Activated naive CD8-positive, alpha-beta T cell treated with anti-CD3 and anti-CD28 coated beads, Interleukin-2, amount 50 U/mL, for 16 hours (primary cell): Measurements from ENCODE around the gene QSOX2.

Source experiments
- DNase-seq: peaks from one replicate; pipeline ENCODE4 v3.0.0-alpha.2; 2020; ENCODE audit warnings: low read depth, low spot score

QSOX2 gene

DNA sequence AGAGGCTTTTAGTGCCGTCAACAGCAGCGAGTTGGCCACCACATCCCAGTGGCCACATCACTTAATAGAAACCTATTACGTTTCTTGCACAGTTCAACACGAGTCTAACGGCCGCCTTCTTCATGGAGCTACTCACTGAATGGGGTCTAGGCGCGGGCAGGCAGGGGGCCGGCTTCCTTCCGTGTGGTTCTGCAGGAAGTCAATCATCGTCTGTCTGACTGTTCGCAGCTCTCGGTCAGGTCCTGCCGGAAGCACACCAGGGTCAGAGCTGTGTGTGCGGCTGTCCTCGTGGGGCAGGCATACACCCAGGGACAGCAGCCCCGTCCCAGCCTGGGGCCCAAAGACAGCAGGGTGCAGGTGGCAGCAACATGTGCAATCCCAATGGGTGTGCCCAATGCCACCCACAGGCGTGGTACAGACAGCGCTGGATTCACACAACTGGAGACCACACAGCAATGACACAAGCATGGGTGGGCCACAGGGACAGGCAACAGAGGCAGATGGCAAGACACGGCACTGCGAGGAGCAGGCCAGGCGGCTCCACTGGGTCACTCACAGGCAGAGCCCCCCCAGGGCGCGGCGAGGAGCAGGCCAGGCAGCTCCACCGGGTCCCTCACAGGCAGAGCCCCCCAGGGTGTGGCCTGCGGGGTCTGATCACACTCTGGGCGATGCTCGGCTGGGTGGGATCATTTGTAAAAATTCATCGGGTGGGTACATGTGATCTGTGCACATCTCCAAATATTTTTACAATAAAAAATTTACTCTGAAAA is 21.6 kb downstream of the QSOX2 start:
- DNase-seq: no peak

DNA sequence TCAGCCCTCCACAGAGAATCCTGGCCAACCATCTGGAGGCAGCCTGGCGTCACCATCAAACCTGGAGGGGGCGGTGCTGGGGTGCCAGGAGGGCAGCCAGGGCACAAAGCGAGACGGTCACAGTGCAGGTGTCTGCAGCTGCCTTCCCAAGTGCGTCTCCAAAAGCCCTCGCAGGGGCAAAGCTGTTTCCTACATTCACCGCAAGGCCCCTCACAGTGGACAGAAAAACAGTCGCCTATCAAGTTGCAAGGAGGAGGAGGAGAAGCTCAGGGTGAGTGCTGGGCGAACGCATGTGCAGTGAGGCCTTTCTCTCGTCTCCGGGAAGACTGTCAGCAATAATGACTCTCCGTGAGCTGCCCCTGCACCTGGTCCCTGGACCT is 22.7 kb downstream of the QSOX2 start:
- DNase-seq: no peak

DNA sequence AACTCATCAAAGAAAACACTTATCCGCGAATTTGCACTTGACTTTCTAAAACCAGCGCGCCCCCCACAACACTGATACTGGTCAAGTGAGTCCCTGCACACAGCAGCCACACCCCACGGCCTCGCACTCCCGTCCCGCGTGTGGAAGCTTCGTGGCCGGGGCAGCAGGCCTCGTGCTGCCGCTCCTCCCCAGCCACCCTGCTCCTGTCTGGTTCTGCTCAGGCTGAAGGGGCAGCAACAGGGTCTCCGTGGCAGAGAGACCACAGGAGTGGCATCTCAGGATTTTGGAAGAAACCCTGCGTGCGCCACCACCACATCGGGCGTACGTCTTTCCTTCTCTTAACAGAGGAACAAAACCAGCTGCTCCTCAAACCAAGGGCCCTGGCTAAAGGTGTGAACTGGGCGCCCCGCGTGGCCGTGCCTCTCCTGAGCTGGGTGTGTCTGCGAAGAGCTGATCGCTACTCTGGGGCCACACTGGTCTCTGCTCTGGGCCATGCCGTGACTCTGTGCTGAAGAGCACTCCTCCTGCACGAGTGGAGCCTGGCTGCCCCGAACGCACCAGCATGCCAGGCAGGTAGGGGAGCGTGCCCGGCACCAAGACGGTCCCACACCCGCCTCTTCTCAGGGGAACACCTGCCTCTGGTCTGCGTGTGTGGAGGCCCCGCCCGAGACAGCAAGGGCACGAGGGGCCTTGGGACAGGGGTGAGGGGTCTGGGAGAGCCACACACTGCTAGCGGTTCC is 23.3 kb downstream of the QSOX2 start:
- DNase-seq: no peak

DNA sequence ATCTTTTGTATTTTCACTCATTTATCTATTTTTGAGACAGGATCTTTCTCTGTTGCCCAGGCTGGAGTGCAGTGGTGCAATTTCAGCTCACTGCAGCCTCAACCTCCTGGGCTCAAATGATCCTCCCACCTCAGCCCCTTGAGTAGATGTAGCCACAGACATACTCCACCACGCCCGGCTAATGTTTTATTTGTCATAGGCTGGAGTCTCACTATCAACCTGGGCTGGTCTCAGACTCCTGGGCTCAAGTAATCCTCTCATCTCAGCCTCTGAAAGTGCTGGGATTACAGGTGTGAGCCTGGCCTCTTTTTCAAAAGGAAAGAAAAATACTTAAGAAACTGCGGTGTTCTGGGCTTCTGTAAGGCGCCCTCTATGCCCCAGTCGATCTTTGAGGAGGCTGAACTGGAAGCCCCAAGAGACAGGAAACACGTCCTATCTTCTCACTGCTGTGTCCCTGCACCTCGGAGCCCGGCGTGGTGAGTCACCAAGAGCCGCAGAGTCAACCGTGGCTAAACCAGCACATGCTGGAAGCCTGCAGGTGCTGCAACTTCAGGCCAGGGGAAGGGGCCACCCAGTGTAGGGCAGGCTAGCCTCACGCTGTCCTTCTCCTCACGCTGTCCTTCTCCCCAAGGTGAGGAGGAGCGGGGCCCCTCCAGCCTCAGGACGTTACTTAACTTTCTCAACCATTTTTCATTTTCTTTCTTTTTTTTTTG is 25.4 kb downstream of the QSOX2 start:
- no peak for DNase-seq

DNA sequence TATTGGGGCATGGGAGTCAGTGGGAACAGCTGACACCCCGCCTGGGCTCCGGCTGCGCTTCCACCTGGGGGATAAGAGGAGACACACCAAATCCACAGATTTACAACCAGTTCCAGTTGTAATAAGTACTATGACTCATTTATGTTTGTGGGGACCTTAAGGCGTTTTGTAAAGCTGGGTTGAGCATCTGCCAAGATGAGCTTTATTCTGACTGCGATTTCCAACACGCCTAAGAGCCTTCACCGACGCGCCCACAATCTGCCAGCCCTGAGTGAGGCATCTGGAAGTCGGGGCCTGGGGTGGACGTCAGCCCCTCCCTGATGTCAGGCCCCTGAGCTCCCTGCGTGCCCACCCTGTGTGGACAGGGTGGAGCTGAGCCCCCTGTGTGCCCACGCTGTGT is 26.3 kb downstream of the QSOX2 start:
- no peak for DNase-seq

DNA sequence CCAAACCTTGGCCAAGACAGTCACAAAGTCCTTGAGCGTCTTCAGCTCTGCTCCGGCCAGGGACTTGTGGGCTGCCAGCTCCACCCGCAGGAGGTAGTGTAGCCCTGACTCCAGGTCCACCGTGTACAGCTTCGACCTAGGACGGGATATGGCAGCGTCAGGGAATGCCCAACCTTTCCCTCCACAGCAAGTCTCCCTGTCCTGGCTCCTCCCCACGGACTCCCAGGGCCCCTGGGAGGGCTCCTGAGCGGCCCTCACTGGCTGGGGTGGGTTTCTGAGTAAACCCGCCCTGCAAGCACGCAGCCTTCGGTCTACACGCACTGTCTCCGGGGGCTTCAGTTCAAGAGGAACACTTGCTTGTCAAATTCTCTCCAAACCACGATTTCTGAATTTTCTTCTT is 26.9 kb downstream of the QSOX2 start:
- no peak for DNase-seq

DNA sequence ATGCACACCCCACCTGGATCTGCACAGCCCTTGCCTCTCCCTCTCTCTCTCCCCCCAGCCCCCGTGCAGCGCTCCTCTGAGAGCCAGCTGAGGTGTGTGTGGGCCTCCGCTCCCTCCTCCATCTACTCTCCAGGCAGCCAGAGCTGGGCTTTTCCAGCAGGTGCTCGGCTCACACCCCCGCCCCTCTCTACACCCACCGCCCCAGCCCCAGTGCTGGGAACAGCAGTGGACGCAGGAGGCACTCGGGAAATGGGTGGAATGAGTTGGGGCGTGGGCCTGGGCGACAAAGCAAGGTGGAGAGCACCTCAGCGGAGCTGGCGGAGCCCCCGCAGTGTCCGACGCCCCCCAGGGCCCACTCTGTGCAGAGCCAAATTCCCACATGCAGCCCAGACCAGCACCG is 27.3 kb downstream of the QSOX2 start:
- no peak for DNase-seq

DNA sequence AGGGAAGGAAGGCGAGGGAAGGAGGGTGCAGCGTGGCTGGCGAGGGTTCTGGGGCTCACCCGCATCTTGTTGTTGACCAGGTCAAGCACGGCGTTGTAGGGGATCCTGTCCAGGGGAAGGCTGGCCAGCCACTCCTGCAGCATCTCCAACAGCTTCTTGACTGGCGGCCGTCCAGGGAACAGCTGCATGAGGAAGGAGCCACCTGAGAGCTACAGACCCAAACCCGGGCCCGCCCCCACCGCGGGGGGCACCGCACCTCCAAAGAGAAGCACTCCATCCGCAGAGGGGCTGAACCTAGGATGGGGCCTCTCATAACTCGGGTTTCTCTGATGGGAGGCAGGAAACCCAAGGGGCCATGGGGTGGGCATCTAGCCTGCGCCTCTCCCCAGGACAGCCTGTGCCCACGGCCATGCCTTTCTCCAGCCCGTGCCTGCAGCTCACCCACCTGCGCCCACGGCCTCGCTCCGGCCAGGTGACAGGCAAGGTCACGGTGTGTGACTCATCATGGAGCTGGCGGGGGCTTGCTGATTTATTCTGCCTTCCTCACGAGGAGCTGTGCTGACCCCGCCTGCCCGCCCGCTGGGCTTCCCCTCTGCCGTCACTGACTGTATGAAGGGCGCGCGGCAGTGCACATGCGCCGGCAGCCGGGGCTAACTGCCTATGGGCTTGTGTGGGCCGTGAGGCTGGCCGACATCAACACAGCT is 28.9 kb downstream of the QSOX2 start:
- DNase-seq: no peak

DNA sequence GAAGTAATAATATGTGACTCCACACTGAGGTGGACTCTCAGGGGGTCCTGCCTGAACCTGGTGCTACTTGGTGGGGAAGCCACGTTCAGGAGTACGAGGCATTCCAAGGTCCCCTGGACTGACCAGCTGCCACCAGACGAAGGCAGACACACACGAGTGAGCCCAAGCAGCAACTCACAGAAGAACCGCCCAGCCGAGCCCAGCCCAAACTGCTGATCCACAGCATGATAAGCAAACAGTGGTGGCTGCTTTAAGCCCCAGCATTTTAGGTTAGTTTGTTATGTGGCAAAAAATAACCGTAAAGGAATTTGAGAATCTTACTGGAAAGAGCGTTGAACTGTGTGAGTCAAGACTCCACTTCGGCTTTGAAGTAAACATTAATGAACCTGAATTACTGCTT is 31.9 kb downstream of the QSOX2 start:
- DNase-seq: no peak

DNA sequence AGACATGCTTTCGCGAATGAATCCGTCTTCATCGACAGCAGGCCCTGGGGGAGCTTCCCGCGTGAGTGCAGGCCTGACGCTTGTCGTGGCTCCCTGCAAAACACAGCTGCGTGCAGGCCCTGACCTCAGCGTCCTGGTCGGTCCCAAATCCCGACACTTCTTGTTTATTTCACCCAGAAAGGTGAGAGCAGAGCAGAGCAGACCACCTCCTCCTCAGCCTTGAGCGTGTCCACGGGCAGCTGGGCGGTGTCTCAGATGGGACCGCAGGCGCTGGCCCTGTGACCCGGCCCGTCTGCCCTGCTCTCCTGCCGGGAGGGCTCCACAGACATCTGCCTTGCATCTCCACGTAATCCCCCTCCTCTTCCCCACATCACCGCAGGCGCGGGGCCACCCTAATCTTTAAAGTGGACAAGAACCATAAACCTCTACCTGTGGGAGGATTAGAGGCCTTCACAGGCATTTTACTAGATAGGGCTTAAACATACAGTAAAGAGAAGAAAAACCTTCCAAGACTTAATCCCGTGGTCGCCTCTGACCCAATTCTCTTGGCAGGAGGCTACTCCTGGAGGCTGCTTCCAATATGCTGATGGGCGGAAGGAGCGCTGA is 33.2 kb downstream of the QSOX2 start:
- DNase-seq: no peak

DNA sequence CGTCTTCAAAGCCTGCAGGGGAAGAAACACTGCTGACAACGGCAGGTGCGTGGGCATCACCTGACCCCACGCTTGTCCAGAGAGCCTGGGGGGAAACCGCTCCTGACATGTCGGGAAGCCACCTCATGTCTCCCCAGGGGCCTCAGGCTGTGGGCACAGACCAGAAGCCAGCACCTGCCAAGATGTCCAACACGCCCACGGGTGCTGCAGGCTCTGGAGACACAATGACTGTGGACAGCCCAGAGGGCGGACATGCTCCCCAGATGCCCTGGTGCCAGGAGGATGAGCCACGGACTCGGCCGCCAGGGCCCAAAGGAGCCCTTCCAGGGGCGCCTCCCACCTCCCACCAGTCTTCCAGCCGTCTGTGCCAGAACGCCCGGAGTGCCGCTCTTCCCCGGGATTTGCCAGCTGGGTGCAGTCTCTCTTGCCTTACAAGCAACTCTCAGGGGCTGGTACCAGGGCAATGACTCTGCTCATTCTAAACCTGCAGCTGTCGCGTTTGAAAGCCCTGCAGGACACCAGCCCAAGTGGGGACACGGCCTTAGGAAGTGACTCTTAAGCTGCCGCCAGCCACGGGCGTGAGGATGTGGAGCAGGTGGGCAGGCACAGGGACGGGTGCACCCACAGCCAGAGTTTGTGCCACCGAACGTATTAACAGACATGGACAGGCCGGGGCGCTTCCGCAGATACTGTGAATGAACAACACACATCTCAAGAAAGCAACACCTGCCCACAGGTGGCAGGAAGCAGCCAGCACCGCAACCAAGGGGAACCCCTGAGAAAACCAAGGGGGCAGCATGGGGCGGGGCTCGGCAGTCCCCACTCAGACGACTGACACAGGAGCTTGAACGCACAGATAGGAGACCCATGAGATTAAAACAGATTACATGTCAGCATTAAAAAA is 33.9 kb downstream of the QSOX2 start:
- DNase-seq: no peak

DNA sequence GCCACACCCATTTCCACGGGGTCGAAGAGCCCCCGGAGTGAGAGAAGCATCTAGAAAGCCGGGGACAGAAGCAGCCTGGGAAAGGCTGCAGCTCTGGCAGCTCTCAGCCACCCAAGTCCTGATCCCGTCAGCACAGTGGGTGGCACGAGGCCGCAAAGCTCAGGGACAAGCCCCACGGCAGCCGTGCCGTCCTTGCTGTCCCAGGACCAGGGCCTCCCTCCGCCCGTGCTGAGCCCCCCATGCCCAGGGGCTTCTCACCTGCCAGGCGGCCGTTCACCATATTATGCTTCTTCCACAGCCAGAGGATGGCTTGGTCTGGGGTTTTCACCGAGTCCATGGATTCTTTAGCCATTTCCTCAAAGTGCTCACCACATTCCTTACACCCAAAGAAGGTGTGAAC is 34.6 kb downstream of the QSOX2 start:
- DNase-seq: no peak

DNA sequence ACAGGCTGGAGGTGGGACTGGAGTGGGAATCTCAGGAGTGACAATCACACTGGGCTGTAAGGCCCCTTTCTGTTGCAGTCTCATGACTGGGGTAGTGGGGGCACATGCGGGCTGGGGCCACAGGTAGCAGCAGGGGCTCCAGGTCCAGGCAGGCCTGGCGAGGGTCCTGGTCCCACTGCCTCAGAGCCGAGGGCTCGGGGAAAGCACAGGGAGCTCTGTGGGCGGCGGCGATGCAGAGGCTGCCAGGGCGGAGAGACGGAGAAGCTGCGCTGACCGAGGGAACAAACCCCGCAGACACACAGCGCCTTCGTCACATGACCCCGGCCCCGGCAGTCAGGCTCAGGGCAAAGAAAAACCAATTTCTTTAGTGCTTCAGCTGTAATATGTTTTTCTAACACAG is 35.3 kb downstream of the QSOX2 start:
- no peak for DNase-seq

DNA sequence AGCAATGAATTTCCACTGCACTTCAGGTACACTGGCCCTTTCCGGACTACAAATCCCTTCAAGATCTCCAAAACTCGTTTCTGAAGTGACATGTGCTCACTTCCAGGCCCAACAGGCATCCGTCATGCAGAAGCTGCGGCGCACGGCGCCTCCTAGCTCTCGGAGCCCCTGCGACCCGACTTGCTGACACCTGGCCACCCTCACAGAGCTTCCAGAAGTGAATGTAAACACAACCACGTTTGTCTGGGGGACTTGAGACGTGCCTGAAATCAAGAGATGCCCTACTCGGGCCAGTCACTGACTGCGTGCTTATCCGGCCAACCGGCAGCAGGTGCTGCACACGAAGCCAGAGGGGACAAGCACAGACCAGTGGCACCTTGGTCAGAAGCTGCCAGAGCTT is 35.8 kb downstream of the QSOX2 start:
- DNase-seq: no peak

DNA sequence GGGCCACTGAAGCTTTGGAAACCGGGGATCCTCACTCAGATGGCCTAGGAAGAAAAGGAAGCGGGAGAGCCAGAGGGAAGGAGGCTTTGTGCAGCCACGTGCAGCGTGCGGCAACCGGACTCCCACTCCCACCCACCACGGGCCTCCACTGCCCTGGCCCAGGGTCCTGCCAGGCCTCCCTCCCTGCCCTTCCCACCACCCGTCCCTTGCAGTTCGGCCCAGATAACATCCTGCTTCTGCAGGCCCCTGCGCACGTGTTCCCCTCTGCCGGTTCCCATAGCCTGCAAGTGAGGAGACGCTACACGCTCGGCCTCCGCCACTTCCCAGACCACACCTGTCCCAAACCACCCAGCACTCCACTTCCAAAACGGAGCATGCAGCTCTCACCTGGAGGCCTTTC is 36.4 kb downstream of the QSOX2 start:
- no peak for DNase-seq

DNA sequence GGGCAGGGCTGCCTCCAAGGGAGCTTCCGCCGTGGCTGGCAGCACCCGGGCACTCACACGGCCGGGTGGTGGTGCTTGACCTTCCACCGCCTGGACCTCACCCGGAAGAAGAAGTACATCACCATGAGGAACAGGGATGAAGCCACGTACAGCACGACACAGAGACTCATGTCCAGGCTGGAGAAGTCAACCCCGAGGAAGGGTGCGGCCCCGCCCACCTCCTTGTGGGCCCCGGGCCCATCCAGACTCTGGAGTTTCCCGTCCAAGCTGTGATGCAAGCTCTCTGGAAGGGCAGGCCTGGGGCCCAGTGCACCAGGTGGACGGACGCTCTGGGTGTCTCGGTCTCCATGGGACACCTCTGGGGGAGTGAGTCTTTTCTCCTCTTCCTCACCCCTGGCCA is 36.9 kb downstream of the QSOX2 start:
- no peak for DNase-seq

DNA sequence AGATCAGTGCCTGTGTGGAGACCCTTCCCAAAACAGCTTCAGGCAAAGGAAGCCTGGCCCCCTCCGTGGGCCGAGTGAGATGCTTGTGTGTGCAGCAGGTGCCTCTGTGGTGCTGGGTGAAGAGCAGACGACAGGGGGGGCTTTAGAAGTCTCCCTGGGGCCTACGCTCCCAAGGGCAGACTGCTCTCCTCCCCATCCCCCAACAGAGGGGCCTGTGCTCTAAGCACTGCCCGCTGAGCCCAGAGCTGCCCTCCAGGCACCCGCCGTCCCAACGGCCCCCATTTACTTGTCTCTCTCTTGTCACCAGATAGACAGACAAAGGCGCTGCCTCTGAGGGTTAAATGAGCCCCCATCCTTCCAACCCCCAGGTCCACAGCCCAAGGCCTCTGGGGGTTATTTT is 38.0 kb downstream of the QSOX2 start:
- DNase-seq: no peak

DNA sequence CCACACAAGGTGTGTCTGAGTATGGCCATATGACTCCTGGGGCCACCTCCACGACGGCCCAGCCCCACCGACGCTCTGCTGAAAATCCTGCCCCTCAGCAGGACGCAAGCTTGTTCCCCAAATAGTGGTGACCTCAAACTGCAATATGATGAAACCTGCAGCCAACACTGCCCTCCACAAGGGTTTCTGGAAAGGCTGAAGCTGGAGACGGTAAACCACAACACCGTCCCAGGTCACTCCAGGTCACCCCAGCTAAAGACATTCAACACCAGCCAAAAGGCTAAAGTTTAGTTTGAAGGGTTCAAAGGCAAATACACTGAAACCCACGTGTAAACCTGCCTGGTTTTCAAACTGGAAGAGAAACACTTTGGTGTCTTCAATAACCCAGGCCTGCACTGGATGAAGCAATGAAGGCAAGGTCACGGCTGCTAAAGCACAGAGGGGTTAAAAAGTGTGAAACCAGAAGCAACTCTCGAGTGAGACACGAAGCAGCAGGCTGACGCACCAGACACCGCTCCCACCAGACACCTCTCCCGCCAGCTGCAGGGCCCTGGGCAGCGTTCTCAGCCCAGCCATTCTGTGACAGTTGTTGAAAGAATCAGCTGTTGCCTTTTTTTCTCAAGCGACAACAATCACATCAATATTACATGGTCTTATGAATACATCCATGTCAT is 38.9 kb downstream of the QSOX2 start:
- DNase-seq: no peak

DNA sequence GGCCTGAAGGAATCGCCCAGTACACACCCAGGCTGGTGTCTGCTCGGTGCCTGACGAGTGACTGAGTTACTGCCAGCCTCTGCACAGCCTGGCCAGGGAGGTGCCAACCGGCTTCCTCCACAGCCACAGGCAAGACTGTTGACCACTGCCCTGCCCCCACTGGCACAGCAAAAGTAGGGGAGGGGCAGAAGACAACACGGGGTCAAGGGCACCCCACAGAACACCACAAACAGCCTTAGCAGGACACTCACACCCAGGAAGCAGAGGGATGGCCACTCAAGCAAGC is 40.0 kb downstream of the QSOX2 start:
- no peak for DNase-seq
